CD14-positive monocyte (primary cell): Measurements from ENCODE around the gene FAM20B. TPM values are rescaled to one million over a fixed set of nuclear protein-coding genes. Genes with fewer than 3 reads are reported as not detected.
A peak's percentile ranks its signal among the peaks of the same experiment; 100 is the strongest.

Source experiments
- DNase-seq, 3 donors: peaks; one replicate each; pipeline ENCODE4 v3.0.0-alpha.2; 2011 to 2022
- H2AFZ ChIP-seq: 2 replicates; pipeline ENCODE4 v1.6.0; 2012; ENCODE audit warnings: mild to moderate bottlenecking, low read depth, low read length, inconsistent platforms; ENCODE audit not compliant: insufficient read depth, poor library complexity, severe bottlenecking
- H3K27ac ChIP-seq, 2 donors: 1 replicate in 1 of 2; 2 replicates in 1 of 2; pipeline ENCODE4 v1.5.1; 2012 to 2013; ENCODE audit warnings: low read length in 2 of 2, control low read depth in 1 of 2, inconsistent platforms in 1 of 2, low read depth in 1 of 2, mild to moderate bottlenecking in 1 of 2
- H3K27me3 ChIP-seq, 2 donors: one replicate each; pipeline versions ENCODE4 v1.6.0 to v1.6.1; 2011 to 2013; ENCODE audit warnings: low read length in 2 of 2; ENCODE audit not compliant: control insufficient read depth in 2 of 2, insufficient read depth in 2 of 2
- H3K36me3 ChIP-seq, 2 donors: replicated peaks in 1 of 2; 1 replicate in 1 of 2; 2 replicates in 1 of 2; pipeline versions ENCODE4 v1.5.1 to v1.6.1; 2012 to 2013; ENCODE audit warnings: low read length in 2 of 2, control low read depth in 1 of 2, inconsistent platforms in 1 of 2, mild to moderate bottlenecking in 1 of 2; ENCODE audit not compliant: insufficient read depth in 2 of 2, control insufficient read depth in 1 of 2
- H3K4me1 ChIP-seq, 2 donors: 1 replicate in 1 of 2; 2 replicates in 1 of 2; pipeline versions ENCODE4 v1.5.1 to v1.6.1; 2012 to 2013; ENCODE audit warnings: low read length in 2 of 2, control low read depth in 1 of 2, inconsistent platforms in 1 of 2, mild to moderate bottlenecking in 1 of 2, moderate library complexity in 1 of 2; ENCODE audit not compliant: insufficient read depth in 2 of 2, control insufficient read depth in 1 of 2
- H3K4me2 ChIP-seq: replicated peaks from 2 replicates; pipeline ENCODE3; 2012; ENCODE audit warnings: low read length, moderate library complexity, mild to moderate bottlenecking; ENCODE audit not compliant: poor library complexity, severe bottlenecking; ENCODE audit errors: extremely low read depth
- H3K4me3 ChIP-seq, 3 experiments: fragments of 200-600 bp in 1 of 3; sonication (generic) in 1 of 3; replicated peaks in 1 of 3; 1 replicate in 2 of 3; 2 replicates in 1 of 3; pipeline ENCODE4 v1.5.1; 2011 to 2013; ENCODE audit warnings: low read length in 3 of 3, mild to moderate bottlenecking in 3 of 3, control low read depth in 2 of 3, low read depth in 2 of 3, inconsistent platforms in 1 of 3, moderate library complexity in 1 of 3
- H3K79me2 ChIP-seq: 2 replicates; pipeline ENCODE4 v1.6.0; 2012; ENCODE audit warnings: mild to moderate bottlenecking, control low read depth, inconsistent platforms, low read length, moderate library complexity; ENCODE audit not compliant: insufficient read depth
- H3K9ac ChIP-seq: 2 replicates; pipeline ENCODE4 v1.6.0; 2017; ENCODE audit warnings: low read length, mild to moderate bottlenecking; ENCODE audit not compliant: insufficient read depth, poor library complexity, severe bottlenecking
- H3K9me3 ChIP-seq, 2 donors: replicated peaks in 1 of 2; 1 replicate in 1 of 2; 2 replicates in 1 of 2; pipeline versions ENCODE4 v1.5.1 to v1.6.1; 2012 to 2013; ENCODE audit warnings: low read length in 2 of 2, control low read depth in 1 of 2; ENCODE audit not compliant: control insufficient read depth in 1 of 2, insufficient read depth in 1 of 2
- H4K20me1 ChIP-seq: 2 replicates; pipeline ENCODE4 v1.6.0; 2012; ENCODE audit warnings: mild to moderate bottlenecking, low read length, control low read depth, moderate library complexity; ENCODE audit not compliant: insufficient read depth
- H3K27ac Mint-ChIP-seq, 7 donors: one replicate each; pipeline ENCODE4 v1.8.0; 2020; ENCODE audit warnings: mild to moderate bottlenecking in 7 of 7, mixed read lengths in 7 of 7, moderate library complexity in 6 of 7, inconsistent platforms in 2 of 7
- H3K27me3 Mint-ChIP-seq, 3 donors: one replicate each; pipeline ENCODE4 v1.8.0; 2021 to 2022; ENCODE audit warnings: low read depth in 3 of 3, mild to moderate bottlenecking in 3 of 3, mixed read lengths in 3 of 3, moderate library complexity in 3 of 3, inconsistent platforms in 1 of 3
- H3K36me3 Mint-ChIP-seq, 2 donors: one replicate each; pipeline ENCODE4 v1.8.0; 2020; ENCODE audit warnings: mixed read lengths in 2 of 2, inconsistent platforms in 1 of 2, mild to moderate bottlenecking in 1 of 2
- H3K4me1 Mint-ChIP-seq: one replicate; pipeline ENCODE4 v1.8.0; 2020; ENCODE audit warnings: mild to moderate bottlenecking, mixed read lengths
- H3K4me3 Mint-ChIP-seq, 2 donors: one replicate each; pipeline ENCODE4 v1.8.0; 2020; ENCODE audit warnings: mild to moderate bottlenecking in 2 of 2, mixed read lengths in 2 of 2, moderate library complexity in 1 of 2
- H3K9me3 Mint-ChIP-seq, 7 donors: one replicate each; pipeline ENCODE4 v1.8.0; 2020 to 2022; ENCODE audit warnings: mixed read lengths in 7 of 7, mild to moderate bottlenecking in 6 of 7, moderate library complexity in 6 of 7, inconsistent platforms in 2 of 7
- CTCF ChIP-seq: fragments of 200-600 bp; IDR thresholded peaks from one replicate; pipeline ENCODE4 v1.8.0; 2022; ENCODE audit warnings: antibody characterized with exemption, mild to moderate bottlenecking
- WGBS: methylation state at CpG from one replicate; pipeline ENCODE4 v1.1.5; 2013; ENCODE audit warnings: missing lambda C conversion rate; ENCODE audit not compliant: insufficient coverage; 5-methylcytosine and 5-hydroxymethylcytosine counted together
- intact Hi-C, 2 donors: fragments of 100-400 bp; cut with micrococcal nuclease; formaldehyde crosslinking; loops; one replicate each; pipeline versions ENCODE4 v1.15.0 to v1.15.1; 2023
- polyA plus RNA-seq, 3 donors: library from polyadenylated mRNA; depleted of rRNA in 1 of 3; unstranded in 2 of 3; stranded (reverse) in 1 of 3; fragments of 300-500 nt in 2 of 3; fragments of >200 nt in 1 of 3; fragmentation: Illumina TruSeq in 2 of 3; gene quantifications; 1 replicate in 2 of 3; 2 replicates in 1 of 3; pipeline ENCODE4 v1.2.3, GENCODE V29; 2012 to 2021

The FAM20B gene
- polyA plus RNA-seq, 3 donors: 4.0 to 6.7 (median 4.4) TPM

GRCh38 chr1:179090923-179091322 lies 65.2 kb downstream of the FAM20B start:
- Mint-ChIP-seq H3K36me3 (peaks cover 57 to 90% of the 10 kb centered on the region in 2 donors), H3K9me3 (no peaks in the 10 kb centered on the region), H3K27me3 (peaks cover 0 to 1% (median 1%) of the 10 kb centered on the region in 3 donors), H3K4me3 (no peak overlapping the region), H3K27ac (peak overlapping the region in 5 of 7 donors; percentile 53 to 81 (median 57)), H3K4me1 (peaks cover 37% of the 10 kb centered on the region)
- no peaks in the 10 kb centered on the region for H3K9me3 ChIP-seq
- H3K27ac ChIP-seq: peak overlapping the region in 1 of 2 donors; percentile 62
- intact Hi-C loops: no loop called here
- 95% methylated on average over 2 of the region's 4 CpGs for WGBS
- TF ChIP-seq CTCF: no peak
- H3K4me3 ChIP-seq: no peak overlapping the region
- no peak overlapping the region for H3K9ac ChIP-seq
- H3K27me3 ChIP-seq: no peaks in the 10 kb centered on the region
- no peak overlapping the region for H3K4me2 ChIP-seq
- peaks cover 36 to 41% of the 10 kb centered on the region in 2 donors for H3K4me1 ChIP-seq
- peaks cover 25% of the 10 kb centered on the region for H3K79me2 ChIP-seq
- H4K20me1 ChIP-seq: peaks cover 32% of the 10 kb centered on the region
- H2AFZ ChIP-seq: no peak overlapping the region
- no peak for DNase-seq
- peaks cover 67 to 81% of the 10 kb centered on the region in 2 donors for H3K36me3 ChIP-seq

- H3K9me3 Mint-ChIP-seq: no peaks in the 10 kb centered on the region
- H3K4me1 Mint-ChIP-seq: peaks cover 37% of the 10 kb centered on the region
- H3K4me2 ChIP-seq: no peak overlapping the region
- H3K9me3 ChIP-seq: no peaks in the 10 kb centered on the region
- no peak overlapping the region for H3K4me3 ChIP-seq
- peak overlapping the region; percentile 4 for H3K9ac ChIP-seq
- 0% methylated on average over 2 of the region's 5 CpGs for WGBS
- H3K4me1 ChIP-seq: peaks cover 36 to 41% of the 10 kb centered on the region in 2 donors
- H3K79me2 ChIP-seq: peaks cover 19% of the 10 kb centered on the region
- peaks cover 72 to 84% of the 10 kb centered on the region in 2 donors for H3K36me3 ChIP-seq
- peaks cover 0 to 1% (median 1%) of the 10 kb centered on the region in 3 donors for H3K27me3 Mint-ChIP-seq
- H3K27ac ChIP-seq: peak overlapping the region; percentile 18 to 62
- no peak overlapping the region for H3K4me3 Mint-ChIP-seq
- H3K27ac Mint-ChIP-seq: peak overlapping the region in 4 of 7 donors; percentile 56 to 74 (median 62)
- DNase-seq: peak in 1 of 3 donors; percentile 51
- H3K36me3 Mint-ChIP-seq: peaks cover 58 to 89% of the 10 kb centered on the region in 2 donors
- H4K20me1 ChIP-seq: peaks cover 30% of the 10 kb centered on the region
- intact Hi-C loops: no loop called here
- TF ChIP-seq CTCF: no peak
- H2AFZ ChIP-seq: no peak overlapping the region
- no peaks in the 10 kb centered on the region for H3K27me3 ChIP-seq
Measured at GRCh38 chr1:179091691-179092165, 66.0 kb downstream of the FAM20B start.
